Tibial nerve (tissue), 4 donors: ENCODE data around the gene DENND5B. TPM values are rescaled to one million over a fixed set of nuclear protein-coding genes. Genes with fewer than 3 reads are reported as not detected.

Experiments
- DNase-seq, 2 donors: peaks; one replicate each; pipeline ENCODE4 v3.0.0-alpha.2; 2019; ENCODE audit warnings: low spot score in 2 of 2
- H3K27ac ChIP-seq, 4 donors: fragments of 200-600 bp; sonication (generic) in 3 of 4; one replicate each; pipeline ENCODE4 v1.5.1; 2017 to 2019; ENCODE audit warnings: mild to moderate bottlenecking in 1 of 4
- H3K27me3 ChIP-seq, 2 donors: fragments of 200-600 bp; sonication (generic) in 1 of 2; one replicate each; pipeline versions ENCODE4 v1.5.1 to v1.6.0; 2017 to 2019
- H3K36me3 ChIP-seq, 3 donors: fragments of 200-600 bp; sonication (generic); one replicate each; pipeline ENCODE4 v1.5.1; 2018 to 2019
- H3K4me1 ChIP-seq, 4 donors: fragments of 200-600 bp; sonication (generic) in 3 of 4; one replicate each; pipeline ENCODE4 v1.5.1; 2017 to 2019
- H3K4me3 ChIP-seq, 4 donors: fragments of 200-600 bp; sonication (generic) in 3 of 4; one replicate each; pipeline ENCODE4 v1.5.1; 2017 to 2019; ENCODE audit warnings: mild to moderate bottlenecking in 1 of 4, moderate library complexity in 1 of 4
- H3K9me3 ChIP-seq, 4 donors: fragments of 200-600 bp; sonication (generic) in 3 of 4; one replicate each; pipeline ENCODE4 v1.5.1; 2017 to 2019
- EP300 ChIP-seq, 2 donors: sonication (generic); formaldehyde crosslinking; IDR thresholded peaks; one replicate each; pipeline ENCODE4 v1.6.1; 2017; ENCODE audit warnings: antibody characterized with exemption in 2 of 2, mild to moderate bottlenecking in 1 of 2
- POLR2A ChIP-seq, 2 donors: fragments of 450-650 bp; IDR thresholded peaks; one replicate each; pipeline ENCODE4 v1.6.1; 2017; ENCODE audit warnings: antibody characterized with exemption in 2 of 2, mild to moderate bottlenecking in 2 of 2, moderate library complexity in 2 of 2
- WGBS, 2 donors: methylation state at CpG; one replicate each; pipeline ENCODE4 v1.1.5; 2018; 5-methylcytosine and 5-hydroxymethylcytosine counted together
- total RNA-seq, 4 donors: library from RNA; depleted of rRNA; stranded (reverse); fragments of >200 nt; gene quantifications; one replicate each; pipeline ENCODE4 v1.1.0, GENCODE V29; 2016
- TF ChIP-seq, protein P1 (sequence below), 5 experiments: fragments of 200-600 bp in 3 of 5; fragments of 450-650 bp in 2 of 5; sonication (generic) in 3 of 5; IDR thresholded peaks; one replicate each; pipeline ENCODE4 v1.5.1; 2016 to 2019; ENCODE audit warnings: antibody characterized with exemption in 5 of 5, mild to moderate bottlenecking in 3 of 5, moderate library complexity in 2 of 5

The DENND5B gene
- total RNA-seq, 4 donors from 2014 or later, result 22.6 to 55.7 (median 42.8) TPM

DNA sequence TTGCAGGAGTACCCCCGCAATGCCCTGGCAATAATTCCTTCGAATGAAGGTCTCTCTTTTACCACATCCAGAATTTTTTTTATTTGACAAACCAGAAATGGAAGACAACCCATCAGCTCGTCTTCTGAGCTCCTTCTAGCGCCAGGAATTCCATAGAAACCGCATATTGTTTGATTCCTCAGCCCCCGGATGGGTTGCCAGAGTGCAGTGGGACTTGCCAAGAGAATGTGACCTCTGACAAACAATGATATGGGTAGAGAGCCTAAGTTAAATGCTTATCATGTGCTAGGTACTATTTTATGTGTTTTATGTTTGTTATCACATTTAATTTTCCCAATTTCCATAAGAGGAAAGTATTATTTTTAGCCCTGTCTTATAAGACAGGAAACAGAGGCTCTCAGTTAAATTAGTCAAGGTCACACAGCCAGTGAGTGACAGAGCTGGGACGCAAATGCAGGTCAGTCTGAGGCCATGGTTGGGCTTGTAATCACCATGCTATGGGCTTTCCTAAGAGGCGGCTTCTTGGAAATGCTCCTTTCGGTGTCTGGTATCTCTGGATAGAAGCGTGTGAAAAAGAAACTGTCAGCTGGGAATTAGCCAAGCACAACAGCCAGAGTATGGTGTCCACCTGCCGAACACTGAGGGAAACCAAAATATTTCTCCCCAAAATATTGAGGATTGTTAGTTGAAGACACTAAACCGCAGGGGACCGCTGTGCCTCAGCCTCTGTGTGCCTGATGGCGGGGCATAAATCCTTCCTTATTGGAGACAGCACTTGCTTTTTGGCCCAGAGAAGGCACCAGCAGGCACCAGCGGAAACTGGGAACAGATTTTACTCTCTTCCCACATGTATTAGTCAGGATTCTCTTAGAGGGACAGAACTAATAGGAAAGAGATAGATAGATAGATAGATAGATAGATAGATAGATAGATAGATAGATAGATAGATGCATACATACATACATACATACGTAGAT lies 39.1 kb upstream of the DENND5B start:
- no peak for DNase-seq
- Histone ChIP-seq H3K36me3 (no peaks in the 10 kb centered on the region), H3K9me3 (no peaks in the 10 kb centered on the region), H3K27ac (no peak overlapping the region), H3K4me3 (no peak overlapping the region), H3K27me3 (no peaks in the 10 kb centered on the region), H3K4me1 (peaks cover 0 to 13% (median 4%) of the 10 kb centered on the region in 4 donors)
- 43 to 46% methylated on average over 16 of the region's 16 CpGs for WGBS, 2 donors
- no peak for TF ChIP-seq POLR2A (IDR thresholded peaks at IDR 0.05)
- TF ChIP-seq, protein P1, sequence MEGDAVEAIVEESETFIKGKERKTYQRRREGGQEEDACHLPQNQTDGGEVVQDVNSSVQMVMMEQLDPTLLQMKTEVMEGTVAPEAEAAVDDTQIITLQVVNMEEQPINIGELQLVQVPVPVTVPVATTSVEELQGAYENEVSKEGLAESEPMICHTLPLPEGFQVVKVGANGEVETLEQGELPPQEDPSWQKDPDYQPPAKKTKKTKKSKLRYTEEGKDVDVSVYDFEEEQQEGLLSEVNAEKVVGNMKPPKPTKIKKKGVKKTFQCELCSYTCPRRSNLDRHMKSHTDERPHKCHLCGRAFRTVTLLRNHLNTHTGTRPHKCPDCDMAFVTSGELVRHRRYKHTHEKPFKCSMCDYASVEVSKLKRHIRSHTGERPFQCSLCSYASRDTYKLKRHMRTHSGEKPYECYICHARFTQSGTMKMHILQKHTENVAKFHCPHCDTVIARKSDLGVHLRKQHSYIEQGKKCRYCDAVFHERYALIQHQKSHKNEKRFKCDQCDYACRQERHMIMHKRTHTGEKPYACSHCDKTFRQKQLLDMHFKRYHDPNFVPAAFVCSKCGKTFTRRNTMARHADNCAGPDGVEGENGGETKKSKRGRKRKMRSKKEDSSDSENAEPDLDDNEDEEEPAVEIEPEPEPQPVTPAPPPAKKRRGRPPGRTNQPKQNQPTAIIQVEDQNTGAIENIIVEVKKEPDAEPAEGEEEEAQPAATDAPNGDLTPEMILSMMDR (IDR thresholded peaks at IDR 0.05), result no peak
- no peak for TF ChIP-seq EP300 (IDR thresholded peaks at IDR 0.05)

DNA sequence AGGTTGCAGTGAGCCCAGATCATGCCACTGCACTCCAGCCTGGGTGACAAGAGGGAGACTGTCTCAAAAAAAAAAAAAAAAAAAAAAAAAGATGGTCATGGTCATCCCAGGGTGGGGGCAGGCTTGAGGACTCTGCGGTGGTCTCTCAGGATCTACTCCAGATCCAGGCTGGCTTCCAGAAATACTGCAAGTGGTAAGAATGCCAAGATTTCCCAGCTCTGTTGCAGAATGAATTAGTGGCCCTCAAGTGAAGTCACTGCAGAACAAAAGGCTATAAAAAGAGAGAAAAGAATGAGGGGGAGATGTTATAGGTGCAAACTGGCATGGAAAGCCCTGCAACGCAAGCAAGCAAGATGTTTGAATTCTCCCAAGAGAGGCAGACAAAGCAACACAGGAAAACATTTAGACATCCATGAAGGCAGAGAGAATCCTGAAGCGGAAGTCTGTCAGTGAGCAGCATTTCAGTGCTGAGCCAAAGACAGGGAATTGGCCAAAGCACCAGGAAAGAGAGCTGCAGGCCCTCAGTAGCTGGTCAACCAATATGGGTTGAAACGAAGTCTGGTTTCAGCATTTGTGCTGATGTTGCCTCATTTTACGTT lies 36.6 kb upstream of the DENND5B start:
- Histone ChIP-seq H3K9me3 (no peaks in the 10 kb centered on the region), H3K4me1 (peaks cover 0 to 13% (median 4%) of the 10 kb centered on the region in 4 donors), H3K36me3 (no peaks in the 10 kb centered on the region), H3K27ac (no peak overlapping the region), H3K27me3 (no peaks in the 10 kb centered on the region), H3K4me3 (no peak overlapping the region)
- TF ChIP-seq, protein P1 (IDR thresholded peaks at IDR 0.05), result no peak
- TF ChIP-seq POLR2A (IDR thresholded peaks at IDR 0.05) (no peak), EP300 (IDR thresholded peaks at IDR 0.05) (no peak)
- 75 to 76% methylated on average over 5 of the region's 5 CpGs for WGBS, 2 donors
- no peak for DNase-seq

DNA sequence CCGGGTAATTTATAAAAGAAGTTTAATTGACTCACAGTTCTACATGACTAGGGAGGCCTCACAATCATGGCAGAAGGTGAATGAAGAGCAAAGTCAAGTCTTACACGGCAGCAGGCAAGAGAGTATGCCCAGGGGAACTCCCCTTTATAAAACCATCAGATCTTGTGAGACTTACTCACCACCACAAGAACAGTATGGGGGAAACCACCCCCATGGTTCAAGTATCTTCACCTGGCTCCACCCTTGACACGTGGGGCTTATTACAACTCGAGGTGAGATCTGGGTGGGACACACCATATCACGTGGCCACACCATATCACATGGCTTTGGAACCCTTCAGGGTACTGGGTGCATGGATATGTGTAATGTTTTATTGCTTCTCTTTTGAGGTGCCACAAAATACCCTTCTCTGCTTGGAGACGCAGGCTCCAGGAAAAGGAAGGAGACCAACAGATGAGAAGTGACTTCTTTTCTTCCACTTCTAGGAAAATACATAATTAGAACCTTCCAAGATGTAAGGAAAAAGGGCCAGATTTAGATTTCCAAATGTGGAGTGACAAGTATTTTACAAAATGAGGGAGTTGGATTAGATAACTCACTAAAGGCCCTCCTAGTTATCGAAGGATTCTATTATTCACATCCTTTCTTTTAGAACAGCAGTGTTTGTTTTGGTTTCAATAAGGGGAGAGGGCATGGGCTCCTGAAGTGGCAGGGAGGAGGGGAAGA lies 35.5 kb upstream of the DENND5B start:
- TF ChIP-seq, protein P1 (IDR thresholded peaks at IDR 0.05), result no peak
- TF ChIP-seq EP300 (IDR thresholded peaks at IDR 0.05), result no peak
- no peak for TF ChIP-seq POLR2A (IDR thresholded peaks at IDR 0.05)

GRCh38 chr12:31622038-31622437 lies 31.1 kb upstream of the DENND5B start:
- WGBS, 2 donors, result 87 to 95% methylated on average over 4 of the region's 4 CpGs
- no peaks in the 10 kb centered on the region for H3K36me3 ChIP-seq
- no peak for DNase-seq
- no peak for TF ChIP-seq EP300 (IDR thresholded peaks at IDR 0.05)
- TF ChIP-seq, protein P1 (IDR thresholded peaks at IDR 0.05), result no peak
- TF ChIP-seq POLR2A (IDR thresholded peaks at IDR 0.05), result no peak
- H3K4me3 ChIP-seq, result no peak overlapping the region
- H3K27me3 ChIP-seq, result no peaks in the 10 kb centered on the region
- H3K27ac ChIP-seq, result no peak overlapping the region
- no peaks in the 10 kb centered on the region for H3K4me1 ChIP-seq
- H3K9me3 ChIP-seq, result no peaks in the 10 kb centered on the region

More for the DNA sequence above, 35.5 kb upstream of the DENND5B start:
- Histone ChIP-seq H3K27me3 (no peaks in the 10 kb centered on the region), H3K4me1 (peaks cover 0 to 13% (median 4%) of the 10 kb centered on the region in 4 donors), H3K36me3 (no peaks in the 10 kb centered on the region), H3K4me3 (no peak overlapping the region), H3K9me3 (no peaks in the 10 kb centered on the region), H3K27ac (no peak overlapping the region)
- DNase-seq, result no peak
- 89% methylated on average over 7 of the region's 7 CpGs for WGBS, 2 donors
